HEK293 (cell line): ENCODE results near the gene MATN1.

Experiments used
- ATF2 ChIP-seq: fragments of 450-650 bp; formaldehyde crosslinking; IDR thresholded peaks from 2 replicates; pipeline ENCODE4 v1.5.1; 2016; ENCODE audit warnings: missing biosample characterization, missing genetic modification characterization, low read depth
- ZNF670 ChIP-seq: fragments of 450-650 bp; formaldehyde crosslinking; IDR thresholded peaks from 2 replicates; pipeline ENCODE4 v1.5.1; 2016; ENCODE audit warnings: missing biosample characterization, missing genetic modification characterization, low read depth
- ZNF76 ChIP-seq: fragments of 450-650 bp; formaldehyde crosslinking; IDR thresholded peaks from 2 replicates; pipeline ENCODE4; 2016; ENCODE audit warnings: low read depth, missing biosample characterization, missing genetic modification characterization, borderline replicate concordance
- TF ChIP-seq, protein P1 (sequence below): fragments of 450-650 bp; formaldehyde crosslinking; IDR thresholded peaks from 2 replicates; pipeline ENCODE4 v1.5.1; 2016; ENCODE audit warnings: missing biosample characterization, missing genetic modification characterization

GRCh38 chr1:30718636-30719405 is 4.6 kb downstream of the MATN1 start:
- TF ChIP-seq ZNF670 (tag by site-specific recombination) (no peak), ZNF76 (tag by site-specific recombination) (peak; percentile 63; the same call in 1 of the 2 replicates), ATF2 (no peak)
- TF ChIP-seq, protein P1, sequence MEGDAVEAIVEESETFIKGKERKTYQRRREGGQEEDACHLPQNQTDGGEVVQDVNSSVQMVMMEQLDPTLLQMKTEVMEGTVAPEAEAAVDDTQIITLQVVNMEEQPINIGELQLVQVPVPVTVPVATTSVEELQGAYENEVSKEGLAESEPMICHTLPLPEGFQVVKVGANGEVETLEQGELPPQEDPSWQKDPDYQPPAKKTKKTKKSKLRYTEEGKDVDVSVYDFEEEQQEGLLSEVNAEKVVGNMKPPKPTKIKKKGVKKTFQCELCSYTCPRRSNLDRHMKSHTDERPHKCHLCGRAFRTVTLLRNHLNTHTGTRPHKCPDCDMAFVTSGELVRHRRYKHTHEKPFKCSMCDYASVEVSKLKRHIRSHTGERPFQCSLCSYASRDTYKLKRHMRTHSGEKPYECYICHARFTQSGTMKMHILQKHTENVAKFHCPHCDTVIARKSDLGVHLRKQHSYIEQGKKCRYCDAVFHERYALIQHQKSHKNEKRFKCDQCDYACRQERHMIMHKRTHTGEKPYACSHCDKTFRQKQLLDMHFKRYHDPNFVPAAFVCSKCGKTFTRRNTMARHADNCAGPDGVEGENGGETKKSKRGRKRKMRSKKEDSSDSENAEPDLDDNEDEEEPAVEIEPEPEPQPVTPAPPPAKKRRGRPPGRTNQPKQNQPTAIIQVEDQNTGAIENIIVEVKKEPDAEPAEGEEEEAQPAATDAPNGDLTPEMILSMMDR (tag by site-specific recombination): peak; percentile 96
